Measurements from ENCODE around the gene GDPD5.

Gene GDPD5, protein sequence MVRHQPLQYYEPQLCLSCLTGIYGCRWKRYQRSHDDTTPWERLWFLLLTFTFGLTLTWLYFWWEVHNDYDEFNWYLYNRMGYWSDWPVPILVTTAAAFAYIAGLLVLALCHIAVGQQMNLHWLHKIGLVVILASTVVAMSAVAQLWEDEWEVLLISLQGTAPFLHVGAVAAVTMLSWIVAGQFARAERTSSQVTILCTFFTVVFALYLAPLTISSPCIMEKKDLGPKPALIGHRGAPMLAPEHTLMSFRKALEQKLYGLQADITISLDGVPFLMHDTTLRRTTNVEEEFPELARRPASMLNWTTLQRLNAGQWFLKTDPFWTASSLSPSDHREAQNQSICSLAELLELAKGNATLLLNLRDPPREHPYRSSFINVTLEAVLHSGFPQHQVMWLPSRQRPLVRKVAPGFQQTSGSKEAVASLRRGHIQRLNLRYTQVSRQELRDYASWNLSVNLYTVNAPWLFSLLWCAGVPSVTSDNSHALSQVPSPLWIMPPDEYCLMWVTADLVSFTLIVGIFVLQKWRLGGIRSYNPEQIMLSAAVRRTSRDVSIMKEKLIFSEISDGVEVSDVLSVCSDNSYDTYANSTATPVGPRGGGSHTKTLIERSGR

DNA sequence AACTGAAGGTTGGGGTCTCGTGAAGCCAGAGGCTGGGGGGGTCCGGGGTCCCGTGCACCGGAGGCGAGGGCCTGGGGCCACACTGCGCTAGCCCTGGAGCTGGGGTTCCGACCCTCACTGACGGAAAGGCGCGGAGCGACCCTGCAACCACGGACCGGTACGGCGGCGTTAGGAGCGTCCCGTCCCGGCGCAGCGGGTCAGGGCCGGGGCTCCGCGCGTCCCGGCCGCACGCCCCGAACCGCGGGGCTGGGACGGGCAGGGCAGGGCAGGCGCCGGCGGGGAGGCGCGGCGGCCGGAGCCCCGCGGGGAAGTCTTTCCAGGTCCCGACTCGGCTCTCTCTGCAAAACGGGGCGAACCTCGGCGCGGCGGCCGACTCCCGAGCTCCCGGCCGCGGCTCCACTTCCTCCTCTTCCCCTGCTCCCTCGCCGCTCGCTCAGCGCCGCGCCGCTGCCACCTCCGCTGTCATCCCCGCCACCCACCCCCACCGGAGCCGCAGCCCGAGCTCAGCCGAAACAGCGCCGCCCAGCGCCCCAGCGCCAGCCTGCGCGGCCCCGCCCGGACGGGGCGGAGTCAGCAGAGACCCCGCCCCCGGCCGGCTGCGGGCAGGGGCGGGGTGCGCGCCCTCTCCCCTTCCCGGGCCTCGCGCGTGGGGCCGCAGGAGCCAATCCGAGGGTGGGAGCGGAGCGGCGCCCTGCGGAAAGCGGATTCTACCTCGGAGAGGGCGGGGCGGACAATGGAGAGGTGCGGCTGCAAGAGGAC lies at the start of gene GDPD5:
GDPD5 (minus strand) TSS at position 509 of the 759 bp plus-strand sequence. CDS start 48,206 bp downstream, outside the sequence.
- H4K20me1 ChIP-seq = peaks cover 0 to 44% (median 23%) of the 10 kb centered on the region in 11 experiments; a peak in 15 of 22 replicates
- H3K4me3 ChIP-seq = peak within 1 kb of the TSS; percentile 75 to 91 (median 85)
- H3K27ac ChIP-seq = peak within 1 kb of the TSS; percentile 58 to 80 (median 70); a peak in 21 of 22 replicates
- H3K9ac ChIP-seq = peak within 1 kb of the TSS; percentile 77 to 88 (median 84)
- H3K36me3 ChIP-seq = no peaks in the 10 kb centered on the region; a peak in 1 of 22 replicates
- no peak for TF ChIP-seq Cebpa-rat (IDR thresholded peaks at IDR 0.05)
- H3K9me3 ChIP-seq (replicated peaks in 1 of 11) = no peaks in the 10 kb centered on the region
- H3K4me1 ChIP-seq = peaks cover 28 to 79% (median 74%) of the 10 kb centered on the region in 10 experiments
- peak within 1 kb of the TSS; percentile 99 to 100 (median 100) for H3K4me2 ChIP-seq
- H3K27me3 ChIP-seq = peaks cover 16 to 32% (median 26%) of the 10 kb centered on the region in 11 experiments

DNA sequence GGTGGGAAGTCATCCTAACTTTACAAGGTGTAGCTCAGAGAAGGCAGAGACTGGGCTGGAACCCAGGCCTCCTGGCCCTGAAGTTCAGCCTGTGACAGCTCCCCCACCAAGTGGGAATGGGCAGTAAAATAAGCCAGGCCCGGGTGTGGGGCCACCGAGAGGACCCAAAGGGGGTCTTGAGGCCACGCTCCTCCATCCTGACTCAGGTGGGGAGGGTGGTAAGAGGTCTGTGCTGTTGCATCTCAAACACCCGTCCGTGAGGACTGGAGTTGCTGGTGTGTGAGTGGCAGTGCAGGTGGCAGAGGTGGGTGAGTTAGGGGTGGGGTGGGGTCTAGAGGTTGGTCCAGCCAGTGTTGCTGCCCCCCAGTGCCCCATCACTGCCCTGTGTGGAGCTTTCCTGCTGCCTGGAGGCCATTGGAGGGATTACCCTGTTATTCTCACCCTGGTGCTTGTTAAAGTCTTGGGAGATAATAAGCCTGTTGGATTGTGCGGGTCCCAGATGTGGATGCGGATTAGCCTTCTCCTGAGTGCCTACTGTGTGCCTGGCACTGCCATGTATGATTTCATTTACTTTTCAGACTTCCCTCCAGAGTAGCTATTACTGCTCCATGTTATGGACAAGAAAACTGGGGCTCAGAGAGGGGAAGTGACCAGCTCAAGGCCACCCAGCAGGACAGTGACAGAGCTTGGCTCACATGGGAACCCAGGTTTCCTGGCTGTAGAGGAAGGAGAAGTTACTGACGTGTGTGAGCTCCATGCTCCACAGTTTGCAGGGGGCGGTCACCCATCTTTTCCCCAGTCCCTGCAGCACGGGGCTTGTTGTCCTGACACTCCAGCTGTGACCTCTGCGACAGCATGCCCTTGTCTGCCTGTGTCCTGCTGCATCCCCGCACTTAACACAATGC lies 49.2 kb upstream of the GDPD5 start:
- Histone ChIP-seq H4K20me1 (peaks cover 0 to 40% (median 0%) of the 10 kb centered on the region in 11 experiments; a peak in 4 of 22 replicates), H3K4me3 (no peak overlapping the region), H3K27ac (no peak overlapping the region), H3K36me3 (peaks cover 40 to 45% (median 42%) of the 10 kb centered on the region in 11 experiments), H3K27me3 (no peaks in the 10 kb centered on the region), H3K9ac (no peak overlapping the region), H3K4me1 (peaks cover 22 to 38% (median 33%) of the 10 kb centered on the region in 10 experiments), H3K9me3 (replicated peaks in 1 of 11) (peaks cover 0 to 7% (median 0%) of the 10 kb centered on the region in 11 experiments; a peak in 5 of 22 replicates), H3K4me2 (peak overlapping the region in 7 of 11 experiments; percentile 5 to 72 (median 29); a peak in 10 of 22 replicates)
- TF ChIP-seq Cebpa-rat (IDR thresholded peaks at IDR 0.05) = no peak

DNA sequence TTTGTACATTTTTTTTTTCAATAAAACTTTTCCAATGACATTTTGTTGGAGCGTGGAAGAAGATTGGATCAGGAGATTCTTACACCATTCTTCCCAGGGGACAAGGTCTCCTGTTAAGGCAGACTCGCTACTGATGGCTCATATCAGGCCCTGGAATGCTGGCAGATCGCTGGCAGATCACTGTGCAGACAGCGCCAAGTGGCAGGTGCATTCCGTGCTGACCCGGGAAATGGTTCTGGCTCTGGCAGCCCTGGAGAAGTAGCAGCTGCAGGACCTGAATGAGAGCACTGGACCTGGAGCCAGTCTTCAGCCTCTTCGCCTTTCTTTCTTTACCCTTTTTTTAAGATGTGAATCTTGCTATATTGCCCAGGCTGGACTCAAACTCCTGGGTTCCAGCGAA lies 47.0 kb upstream of the GDPD5 start:
- peaks cover 0 to 60% (median 7%) of the 10 kb centered on the region in 11 experiments; a peak in 8 of 22 replicates for H4K20me1 ChIP-seq
- peaks cover 62 to 67% (median 64%) of the 10 kb centered on the region in 11 experiments for H3K36me3 ChIP-seq
- H3K4me2 ChIP-seq = no peak overlapping the region
- H3K9ac ChIP-seq = no peak overlapping the region
- TF ChIP-seq Cebpa-rat (IDR thresholded peaks at IDR 0.05) = no peak
- H3K27ac ChIP-seq = no peak overlapping the region
- H3K4me3 ChIP-seq = no peak overlapping the region
- H3K9me3 ChIP-seq (replicated peaks in 1 of 11) = peaks cover 0 to 7% (median 0%) of the 10 kb centered on the region in 11 experiments; a peak in 5 of 22 replicates
- H3K4me1 ChIP-seq = peaks cover 19 to 31% (median 22%) of the 10 kb centered on the region in 10 experiments
- H3K27me3 ChIP-seq = no peaks in the 10 kb centered on the region

DNA sequence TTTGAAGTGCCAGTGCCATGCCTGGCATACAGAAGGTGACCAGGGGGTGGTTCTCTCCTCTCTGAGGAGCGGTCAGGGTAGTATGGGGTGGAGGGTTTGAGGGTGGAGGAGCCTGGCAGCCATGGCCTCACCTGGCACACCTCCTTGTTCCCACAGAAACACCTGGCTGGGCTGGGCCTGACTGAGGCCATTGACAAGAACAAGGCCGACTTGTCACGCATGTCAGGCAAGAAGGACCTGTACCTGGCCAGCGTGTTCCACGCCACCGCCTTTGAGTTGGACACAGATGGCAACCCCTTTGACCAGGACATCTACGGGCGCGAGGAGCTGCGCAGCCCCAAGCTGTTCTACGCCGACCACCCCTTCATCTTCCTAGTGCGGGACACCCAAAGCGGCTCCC lies 45.9 kb upstream of the GDPD5 start:
- peaks cover 73 to 78% (median 75%) of the 10 kb centered on the region in 11 experiments for H3K36me3 ChIP-seq
- no peak overlapping the region for H3K9ac ChIP-seq
- H3K9me3 ChIP-seq (replicated peaks in 1 of 11) = peaks cover 0 to 7% (median 0%) of the 10 kb centered on the region in 11 experiments; a peak in 5 of 22 replicates
- no peak for TF ChIP-seq Cebpa-rat (IDR thresholded peaks at IDR 0.05)
- H3K27ac ChIP-seq = no peak overlapping the region
- H3K4me1 ChIP-seq = peaks cover 14 to 26% (median 15%) of the 10 kb centered on the region in 10 experiments
- peaks cover 0 to 71% (median 14%) of the 10 kb centered on the region in 11 experiments; a peak in 11 of 22 replicates for H4K20me1 ChIP-seq
- H3K27me3 ChIP-seq = no peaks in the 10 kb centered on the region
- no peak overlapping the region for H3K4me3 ChIP-seq
- no peak overlapping the region for H3K4me2 ChIP-seq

DNA sequence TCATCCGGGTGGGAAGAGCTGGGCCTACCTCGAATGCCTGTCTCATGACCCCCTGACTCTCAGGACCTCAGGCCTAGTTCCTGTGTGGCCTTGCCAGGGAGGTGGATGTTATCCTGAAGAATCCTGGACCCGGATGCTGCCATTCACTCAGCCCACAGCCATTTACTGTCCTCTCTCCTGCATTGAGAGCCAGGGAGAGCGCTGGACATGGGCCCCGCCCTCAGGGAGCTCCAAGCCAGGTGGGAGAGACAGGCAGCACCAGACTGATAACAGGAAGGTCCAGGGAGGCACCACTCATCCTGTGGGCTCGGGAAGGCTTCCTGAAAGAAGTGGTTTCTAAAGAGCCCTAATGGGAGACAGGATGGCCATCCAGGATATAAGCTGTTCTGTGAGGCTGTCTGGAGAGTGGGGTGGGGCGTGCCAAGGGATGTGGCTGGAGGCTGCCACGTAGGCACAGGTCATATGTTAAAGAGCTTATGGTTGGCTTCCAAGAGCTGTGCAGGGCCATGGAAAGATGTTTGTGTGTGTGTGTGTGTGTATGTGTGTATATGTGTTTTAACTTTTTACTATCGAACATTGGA lies 44.9 kb upstream of the GDPD5 start:
- TF ChIP-seq Cebpa-rat (IDR thresholded peaks at IDR 0.05) = no peak
- Histone ChIP-seq H4K20me1 (peaks cover 0 to 81% (median 19%) of the 10 kb centered on the region in 11 experiments; a peak in 12 of 22 replicates), H3K27me3 (no peaks in the 10 kb centered on the region), H3K4me1 (peaks cover 13 to 26% (median 15%) of the 10 kb centered on the region in 10 experiments), H3K4me3 (no peak overlapping the region), H3K4me2 (no peak overlapping the region), H3K9me3 (replicated peaks in 1 of 11) (no peaks in the 10 kb centered on the region; a peak in 2 of 22 replicates), H3K27ac (no peak overlapping the region; a peak in 2 of 22 replicates), H3K9ac (0 out of 22 replicates have a peak overlapping the region, but pooled peaks of 2 of the 11 experiments have one; percentile 2 to 29), H3K36me3 (peaks cover 80 to 88% (median 84%) of the 10 kb centered on the region in 11 experiments)

- H3K36me3 ChIP-seq = peaks cover 76 to 91% (median 82%) of the 10 kb centered on the region in 11 experiments
- no peaks in the 10 kb centered on the region for H3K9me3 ChIP-seq (replicated peaks in 1 of 11)
- H3K9ac ChIP-seq = no peak overlapping the region
- peaks cover 21 to 38% (median 28%) of the 10 kb centered on the region in 10 experiments for H3K4me1 ChIP-seq
- H3K27me3 ChIP-seq = no peaks in the 10 kb centered on the region
- peaks cover 0 to 88% (median 26%) of the 10 kb centered on the region in 11 experiments; a peak in 12 of 22 replicates for H4K20me1 ChIP-seq
- H3K4me3 ChIP-seq = no peak overlapping the region
- no peak overlapping the region for H3K27ac ChIP-seq
- no peak for TF ChIP-seq Cebpa-rat (IDR thresholded peaks at IDR 0.05)
- H3K4me2 ChIP-seq = no peak overlapping the region
These were observed 43.0 kb upstream of the GDPD5 start for GRCh38 chr11:75568616-75569219.

GRCh38 chr11:75567971-75568370 lies 42.2 kb upstream of the GDPD5 start:
- peaks cover 27 to 45% (median 34%) of the 10 kb centered on the region in 10 experiments for H3K4me1 ChIP-seq
- peaks cover 69 to 84% (median 75%) of the 10 kb centered on the region in 11 experiments for H3K36me3 ChIP-seq
- H3K4me2 ChIP-seq = no peak overlapping the region
- TF ChIP-seq Cebpa-rat (IDR thresholded peaks at IDR 0.05) = no peak
- H3K9ac ChIP-seq = no peak overlapping the region
- peaks cover 0 to 81% (median 26%) of the 10 kb centered on the region in 11 experiments; a peak in 12 of 22 replicates for H4K20me1 ChIP-seq
- no peak overlapping the region for H3K4me3 ChIP-seq
- H3K9me3 ChIP-seq (replicated peaks in 1 of 11) = no peaks in the 10 kb centered on the region
- H3K27me3 ChIP-seq = no peaks in the 10 kb centered on the region
- no peak overlapping the region for H3K27ac ChIP-seq
